Endothelial cell (in vitro differentiated cells): ENCODE results near the gene INVS. TPM values are rescaled to one million over a fixed set of nuclear protein-coding genes. Genes with fewer than 3 reads are reported as not detected.

Experiments
- DNase-seq: peaks from one replicate; pipeline ENCODE4 v3.0.0; 2021; ENCODE audit warnings: low spot score
- H3K27ac Mint-ChIP-seq: one replicate; pipeline ENCODE4 v1.8.0; 2021; ENCODE audit warnings: mixed read lengths, inconsistent platforms; ENCODE audit not compliant: unreplicated experiment
- H3K27me3 Mint-ChIP-seq: one replicate; pipeline ENCODE4 v1.8.0; 2021; ENCODE audit warnings: mild to moderate bottlenecking, moderate library complexity, mixed read lengths, inconsistent platforms; ENCODE audit not compliant: unreplicated experiment
- H3K36me3 Mint-ChIP-seq: one replicate; pipeline ENCODE4 v1.8.0; 2021; ENCODE audit warnings: mild to moderate bottlenecking, low read depth, mixed read lengths, inconsistent platforms; ENCODE audit not compliant: unreplicated experiment
- H3K4me1 Mint-ChIP-seq: one replicate; pipeline ENCODE4 v1.8.0; 2021; ENCODE audit warnings: mild to moderate bottlenecking, mixed read lengths, inconsistent platforms; ENCODE audit not compliant: unreplicated experiment
- H3K4me3 Mint-ChIP-seq: one replicate; pipeline ENCODE4 v1.8.0; 2021; ENCODE audit warnings: mild to moderate bottlenecking, mixed read lengths, inconsistent platforms; ENCODE audit not compliant: unreplicated experiment
- H3K9me3 Mint-ChIP-seq: one replicate; pipeline ENCODE4 v1.8.0; 2021; ENCODE audit warnings: mixed read lengths, inconsistent platforms; ENCODE audit not compliant: unreplicated experiment
- total RNA-seq: library from RNA; stranded (reverse); fragmentation: NEBNext Ultra II Directional; extraction: Animal tissue kit (Norgen Biotek cat#: 25700); gene quantifications from one replicate; pipeline ENCODE4 v1.2.1, GENCODE V29; 2021; ENCODE audit not compliant: unreplicated experiment
- TF ChIP-seq, protein P1 (sequence below): fragments of 200-600 bp; sonication (generic); IDR thresholded peaks from one replicate; pipeline ENCODE4 v1.5.0; 2021; ENCODE audit warnings: antibody characterized with exemption; ENCODE audit not compliant: unreplicated experiment

INVS gene
- total RNA-seq, 1 donor from 2014 or later, result 21.6 TPM

DNA sequence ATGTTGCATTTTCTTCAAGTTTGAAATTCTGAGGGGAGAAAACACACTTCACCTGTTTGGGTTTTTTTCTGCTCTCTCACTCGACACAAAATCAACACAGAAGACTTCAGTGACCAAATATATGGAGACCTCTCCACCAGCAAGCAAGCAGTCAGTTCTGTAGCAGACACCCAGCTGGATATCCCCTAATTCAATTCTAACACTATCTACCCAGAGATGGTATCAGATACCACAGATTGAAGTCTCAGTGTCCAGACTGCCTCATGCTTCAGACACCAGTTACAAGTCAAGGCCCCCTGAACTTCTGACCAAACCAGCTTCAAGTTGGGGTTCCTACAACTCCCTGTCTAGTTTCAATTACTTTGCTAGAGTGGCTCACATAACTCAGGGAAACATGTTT, 97.8 kb downstream of the INVS start:
- Mint-ChIP-seq H3K27ac (no peak overlapping the region), H3K27me3 (no peaks in the 10 kb centered on the region), H3K9me3 (no peaks in the 10 kb centered on the region), H3K4me3 (no peak overlapping the region), H3K36me3 (peaks cover 5% of the 10 kb centered on the region), H3K4me1 (peaks cover 2% of the 10 kb centered on the region)
- TF ChIP-seq, protein P1, sequence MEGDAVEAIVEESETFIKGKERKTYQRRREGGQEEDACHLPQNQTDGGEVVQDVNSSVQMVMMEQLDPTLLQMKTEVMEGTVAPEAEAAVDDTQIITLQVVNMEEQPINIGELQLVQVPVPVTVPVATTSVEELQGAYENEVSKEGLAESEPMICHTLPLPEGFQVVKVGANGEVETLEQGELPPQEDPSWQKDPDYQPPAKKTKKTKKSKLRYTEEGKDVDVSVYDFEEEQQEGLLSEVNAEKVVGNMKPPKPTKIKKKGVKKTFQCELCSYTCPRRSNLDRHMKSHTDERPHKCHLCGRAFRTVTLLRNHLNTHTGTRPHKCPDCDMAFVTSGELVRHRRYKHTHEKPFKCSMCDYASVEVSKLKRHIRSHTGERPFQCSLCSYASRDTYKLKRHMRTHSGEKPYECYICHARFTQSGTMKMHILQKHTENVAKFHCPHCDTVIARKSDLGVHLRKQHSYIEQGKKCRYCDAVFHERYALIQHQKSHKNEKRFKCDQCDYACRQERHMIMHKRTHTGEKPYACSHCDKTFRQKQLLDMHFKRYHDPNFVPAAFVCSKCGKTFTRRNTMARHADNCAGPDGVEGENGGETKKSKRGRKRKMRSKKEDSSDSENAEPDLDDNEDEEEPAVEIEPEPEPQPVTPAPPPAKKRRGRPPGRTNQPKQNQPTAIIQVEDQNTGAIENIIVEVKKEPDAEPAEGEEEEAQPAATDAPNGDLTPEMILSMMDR, result no peak
- no peak for DNase-seq

DNA sequence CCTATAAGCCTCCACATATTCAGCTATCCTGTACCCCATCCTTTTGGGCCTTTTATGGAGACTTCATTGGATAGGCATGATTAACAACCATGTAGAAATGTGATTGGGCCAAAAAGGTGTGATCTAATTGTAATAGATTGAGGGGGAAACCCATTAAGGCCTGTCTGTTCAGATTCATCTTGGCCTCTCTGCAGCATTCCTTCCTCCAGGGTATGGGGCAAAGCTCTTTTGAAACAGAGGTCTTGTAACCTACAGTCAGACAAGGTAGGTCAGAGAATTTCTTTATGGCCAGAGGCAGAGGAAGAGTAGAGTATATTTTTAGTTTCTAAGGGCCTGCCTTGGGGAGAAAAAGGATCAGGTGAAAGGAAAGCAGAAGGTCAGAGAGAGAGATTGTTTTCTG, 98.5 kb downstream of the INVS start:
- H3K27ac Mint-ChIP-seq, result no peak overlapping the region

DNA sequence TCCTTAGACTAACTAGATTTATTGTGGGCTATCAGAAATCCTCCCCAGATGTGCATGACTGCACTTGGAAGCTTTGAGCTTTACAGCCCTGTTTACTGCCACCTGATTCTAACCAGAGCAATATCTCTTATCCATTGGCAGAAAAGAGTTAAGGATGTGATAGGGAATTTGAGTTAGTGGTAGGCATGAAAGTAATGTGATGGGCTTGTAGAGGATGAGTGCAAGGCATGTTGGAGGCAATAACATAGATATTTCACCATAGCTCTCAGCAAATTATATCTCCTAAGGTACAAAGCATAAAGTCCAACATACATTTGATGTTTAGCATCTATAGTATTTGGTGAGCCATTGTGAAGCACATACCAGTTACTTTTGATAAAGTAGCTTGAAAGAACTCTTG, 103.8 kb downstream of the INVS start:
- H3K4me3 Mint-ChIP-seq, result no peak overlapping the region
- H3K9me3 Mint-ChIP-seq, result no peaks in the 10 kb centered on the region
- no peak for DNase-seq
- H3K27ac Mint-ChIP-seq, result no peak overlapping the region
- peaks cover 19% of the 10 kb centered on the region for H3K4me1 Mint-ChIP-seq
- TF ChIP-seq, protein P1, result no peak
- H3K27me3 Mint-ChIP-seq, result peaks cover 1% of the 10 kb centered on the region
- H3K36me3 Mint-ChIP-seq, result no peaks in the 10 kb centered on the region

More for the DNA sequence above, 98.5 kb downstream of the INVS start:
- H3K4me3 Mint-ChIP-seq, result no peak overlapping the region
- H3K9me3 Mint-ChIP-seq, result no peaks in the 10 kb centered on the region
- TF ChIP-seq, protein P1, result no peak
- peaks cover 5% of the 10 kb centered on the region for H3K36me3 Mint-ChIP-seq
- peaks cover 8% of the 10 kb centered on the region for H3K4me1 Mint-ChIP-seq
- DNase-seq, result no peak
- H3K27me3 Mint-ChIP-seq, result no peaks in the 10 kb centered on the region

DNA sequence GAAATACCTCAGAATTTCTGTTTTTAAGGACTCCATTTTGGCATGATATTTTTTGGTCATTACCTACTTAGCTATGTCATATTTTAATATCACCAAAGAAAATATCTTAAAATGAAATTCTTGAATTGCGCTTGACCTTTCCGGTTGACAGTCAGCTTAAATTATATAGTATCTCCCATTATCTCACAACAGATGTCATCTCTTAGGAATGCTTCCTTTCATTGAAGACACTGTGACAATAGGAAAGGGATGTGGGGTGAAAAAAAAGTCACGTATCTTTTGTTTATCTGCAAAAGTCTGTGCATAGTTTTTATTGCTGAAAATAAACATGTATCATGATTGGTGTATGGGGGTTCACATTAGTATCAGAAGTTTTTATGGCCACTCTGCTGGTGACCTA, 105.8 kb downstream of the INVS start:
- TF ChIP-seq, protein P1, result no peak
- Mint-ChIP-seq H3K27me3 (peaks cover 1% of the 10 kb centered on the region), H3K4me3 (no peak overlapping the region), H3K9me3 (no peaks in the 10 kb centered on the region), H3K4me1 (peaks cover 21% of the 10 kb centered on the region), H3K36me3 (no peaks in the 10 kb centered on the region), H3K27ac (peak overlapping the region; percentile 99)
- no peak for DNase-seq

DNA sequence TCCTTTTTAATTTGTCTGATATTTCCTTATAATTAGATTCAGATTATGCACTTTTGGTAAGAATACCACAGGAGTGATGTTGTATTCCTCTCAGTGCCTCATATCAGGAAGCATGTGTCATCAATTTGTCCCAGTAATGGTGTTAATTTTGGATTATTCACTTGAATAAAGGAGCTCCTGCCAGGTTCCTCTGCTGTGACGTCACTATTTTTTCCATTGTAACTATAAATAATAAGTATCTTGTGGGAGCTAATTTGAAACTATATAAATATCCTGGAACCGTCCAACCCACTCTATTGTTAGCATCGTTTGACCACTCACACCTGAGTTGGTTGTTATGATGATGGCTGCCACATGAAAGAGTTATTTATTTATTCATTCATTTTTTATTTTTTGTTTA, 107.9 kb downstream of the INVS start:
- no peaks in the 10 kb centered on the region for H3K36me3 Mint-ChIP-seq
- H3K27me3 Mint-ChIP-seq, result peaks cover 1% of the 10 kb centered on the region
- no peak for DNase-seq
- H3K27ac Mint-ChIP-seq, result no peak overlapping the region
- peaks cover 22% of the 10 kb centered on the region for H3K4me1 Mint-ChIP-seq
- TF ChIP-seq, protein P1, result no peak
- no peaks in the 10 kb centered on the region for H3K9me3 Mint-ChIP-seq
- no peak overlapping the region for H3K4me3 Mint-ChIP-seq
